AG09309 (cell line): Measurements from ENCODE around the gene S100A1.

Experiments used
- DNase-seq: peaks from one replicate; pipeline ENCODE4 v3.0.0-alpha.2; 2010; ENCODE audit warnings: low read depth
- H3K4me3 ChIP-seq: 2 replicates; pipeline ENCODE4 v1.5.1; 2011; ENCODE audit warnings: mild to moderate bottlenecking, low read depth, low read length, moderate library complexity; ENCODE audit not compliant: control insufficient read depth
- CTCF ChIP-seq: IDR thresholded peaks from 2 replicates; pipeline ENCODE4 v1.5.1; 2011; ENCODE audit warnings: mild to moderate bottlenecking, low read depth, low read length, inconsistent platforms; ENCODE audit not compliant: insufficient read depth, control insufficient read depth; ENCODE audit errors: missing control alignments

Gene S100A1

GRCh38 chr1:153678519-153679336 is 50.5 kb downstream of the S100A1 start, which contains the start of gene NPR1:
Gene NPR1 (plus strand): TSS chr1:153678688. CDS start chr1:153679109, 421 bp downstream.
- no peak for DNase-seq
- no peak for TF ChIP-seq CTCF
- peak within 1 kb of the TSS; percentile 45 for H3K4me3 ChIP-seq

GRCh38 chr1:153679337-153680119 is 51.3 kb downstream of the S100A1 start:
- no peak overlapping the region for H3K4me3 ChIP-seq
- TF ChIP-seq CTCF: no peak
- DNase-seq: no peak

GRCh38 chr1:153680120-153680403 is 51.8 kb downstream of the S100A1 start:
- no peak overlapping the region for H3K4me3 ChIP-seq
- DNase-seq: no peak
- TF ChIP-seq CTCF: no peak
